CD4-positive, alpha-beta T cell treated with Interleukin-10 for 1 hour (primary cell): ENCODE results near the gene SH3TC1.

ENCODE experiments used
- DNase-seq: peaks from one replicate; pipeline ENCODE4 v3.0.0-alpha.2; 2020

The SH3TC1 gene

GRCh38 chr4:8280158-8280875, 81.2 kb downstream of the SH3TC1 start:
- no peak for DNase-seq

- DNase-seq: no peak
Observed at GRCh38 chr4:8280876-8281440, 81.9 kb downstream of the SH3TC1 start.

- no peak for DNase-seq
Observed at GRCh38 chr4:8281519-8282133, 82.5 kb downstream of the SH3TC1 start.

- no peak for DNase-seq
Observed at GRCh38 chr4:8282134-8282641, 83.1 kb downstream of the SH3TC1 start.

GRCh38 chr4:8282742-8283141, 83.7 kb downstream of the SH3TC1 start:
- DNase-seq: no peak

GRCh38 chr4:8283161-8283560, 84.1 kb downstream of the SH3TC1 start:
- no peak for DNase-seq

- no peak for DNase-seq
Observed at GRCh38 chr4:8283631-8284121, 84.6 kb downstream of the SH3TC1 start.

- DNase-seq: no peak
Observed at GRCh38 chr4:8284391-8284790, 85.3 kb downstream of the SH3TC1 start.

- DNase-seq: no peak
Observed at GRCh38 chr4:8285143-8285975, 86.3 kb downstream of the SH3TC1 start.

- no peak for DNase-seq
Observed at GRCh38 chr4:8285976-8286718, 87.1 kb downstream of the SH3TC1 start.

- no peak for DNase-seq
Observed at GRCh38 chr4:8286719-8287342, 87.7 kb downstream of the SH3TC1 start.

- no peak for DNase-seq
Observed at GRCh38 chr4:8287343-8288280, 88.5 kb downstream of the SH3TC1 start.

- no peak for DNase-seq
Observed at GRCh38 chr4:8289151-8289750, 90.2 kb downstream of the SH3TC1 start.

- DNase-seq: no peak
Observed at GRCh38 chr4:8289956-8290700, 91.0 kb downstream of the SH3TC1 start.

- DNase-seq: no peak
Observed at GRCh38 chr4:8290701-8290970, 91.5 kb downstream of the SH3TC1 start.
